CD14-positive monocyte (primary cell): ENCODE measurements around the gene CTDSPL. TPM values are rescaled to one million over a fixed set of nuclear protein-coding genes. Genes with fewer than 3 reads are reported as not detected.
"Not testable (repeated sequence)": the region's sequence is repeated elsewhere in the genome, so short reads cannot be mapped to it uniquely, and the experiment has no call there.

Source experiments
- DNase-seq, 3 donors: peaks; one replicate each; pipeline ENCODE4 v3.0.0-alpha.2; 2011 to 2022
- H2AFZ ChIP-seq: 2 replicates; pipeline ENCODE4 v1.6.0; 2012; ENCODE audit warnings: mild to moderate bottlenecking, low read depth, low read length, inconsistent platforms; ENCODE audit not compliant: insufficient read depth, poor library complexity, severe bottlenecking
- H3K27ac ChIP-seq, 2 donors: 1 replicate in 1 of 2; 2 replicates in 1 of 2; pipeline ENCODE4 v1.5.1; 2012 to 2013; ENCODE audit warnings: low read length in 2 of 2, control low read depth in 1 of 2, inconsistent platforms in 1 of 2, low read depth in 1 of 2, mild to moderate bottlenecking in 1 of 2
- H3K27me3 ChIP-seq, 2 donors: one replicate each; pipeline versions ENCODE4 v1.6.0 to v1.6.1; 2011 to 2013; ENCODE audit warnings: low read length in 2 of 2; ENCODE audit not compliant: control insufficient read depth in 2 of 2, insufficient read depth in 2 of 2
- H3K36me3 ChIP-seq, 2 donors: replicated peaks in 1 of 2; 1 replicate in 1 of 2; 2 replicates in 1 of 2; pipeline versions ENCODE4 v1.5.1 to v1.6.1; 2012 to 2013; ENCODE audit warnings: low read length in 2 of 2, control low read depth in 1 of 2, inconsistent platforms in 1 of 2, mild to moderate bottlenecking in 1 of 2; ENCODE audit not compliant: insufficient read depth in 2 of 2, control insufficient read depth in 1 of 2
- H3K4me1 ChIP-seq, 2 donors: 1 replicate in 1 of 2; 2 replicates in 1 of 2; pipeline versions ENCODE4 v1.5.1 to v1.6.1; 2012 to 2013; ENCODE audit warnings: low read length in 2 of 2, control low read depth in 1 of 2, inconsistent platforms in 1 of 2, mild to moderate bottlenecking in 1 of 2, moderate library complexity in 1 of 2; ENCODE audit not compliant: insufficient read depth in 2 of 2, control insufficient read depth in 1 of 2
- H3K4me2 ChIP-seq: replicated peaks from 2 replicates; pipeline ENCODE3; 2012; ENCODE audit warnings: low read length, moderate library complexity, mild to moderate bottlenecking; ENCODE audit not compliant: poor library complexity, severe bottlenecking; ENCODE audit errors: extremely low read depth
- H3K4me3 ChIP-seq, 3 experiments: fragments of 200-600 bp in 1 of 3; sonication (generic) in 1 of 3; replicated peaks in 1 of 3; 1 replicate in 2 of 3; 2 replicates in 1 of 3; pipeline ENCODE4 v1.5.1; 2011 to 2013; ENCODE audit warnings: low read length in 3 of 3, mild to moderate bottlenecking in 3 of 3, control low read depth in 2 of 3, low read depth in 2 of 3, inconsistent platforms in 1 of 3, moderate library complexity in 1 of 3
- H3K79me2 ChIP-seq: 2 replicates; pipeline ENCODE4 v1.6.0; 2012; ENCODE audit warnings: mild to moderate bottlenecking, control low read depth, inconsistent platforms, low read length, moderate library complexity; ENCODE audit not compliant: insufficient read depth
- H3K9ac ChIP-seq: 2 replicates; pipeline ENCODE4 v1.6.0; 2017; ENCODE audit warnings: low read length, mild to moderate bottlenecking; ENCODE audit not compliant: insufficient read depth, poor library complexity, severe bottlenecking
- H3K9me3 ChIP-seq, 2 donors: replicated peaks in 1 of 2; 1 replicate in 1 of 2; 2 replicates in 1 of 2; pipeline versions ENCODE4 v1.5.1 to v1.6.1; 2012 to 2013; ENCODE audit warnings: low read length in 2 of 2, control low read depth in 1 of 2; ENCODE audit not compliant: control insufficient read depth in 1 of 2, insufficient read depth in 1 of 2
- H4K20me1 ChIP-seq: 2 replicates; pipeline ENCODE4 v1.6.0; 2012; ENCODE audit warnings: mild to moderate bottlenecking, low read length, control low read depth, moderate library complexity; ENCODE audit not compliant: insufficient read depth
- H3K27ac Mint-ChIP-seq, 7 donors: one replicate each; pipeline ENCODE4 v1.8.0; 2020; ENCODE audit warnings: mild to moderate bottlenecking in 7 of 7, mixed read lengths in 7 of 7, moderate library complexity in 6 of 7, inconsistent platforms in 2 of 7
- H3K27me3 Mint-ChIP-seq, 3 donors: one replicate each; pipeline ENCODE4 v1.8.0; 2021 to 2022; ENCODE audit warnings: low read depth in 3 of 3, mild to moderate bottlenecking in 3 of 3, mixed read lengths in 3 of 3, moderate library complexity in 3 of 3, inconsistent platforms in 1 of 3
- H3K36me3 Mint-ChIP-seq, 2 donors: one replicate each; pipeline ENCODE4 v1.8.0; 2020; ENCODE audit warnings: mixed read lengths in 2 of 2, inconsistent platforms in 1 of 2, mild to moderate bottlenecking in 1 of 2
- H3K4me1 Mint-ChIP-seq: one replicate; pipeline ENCODE4 v1.8.0; 2020; ENCODE audit warnings: mild to moderate bottlenecking, mixed read lengths
- H3K4me3 Mint-ChIP-seq, 2 donors: one replicate each; pipeline ENCODE4 v1.8.0; 2020; ENCODE audit warnings: mild to moderate bottlenecking in 2 of 2, mixed read lengths in 2 of 2, moderate library complexity in 1 of 2
- H3K9me3 Mint-ChIP-seq, 7 donors: one replicate each; pipeline ENCODE4 v1.8.0; 2020 to 2022; ENCODE audit warnings: mixed read lengths in 7 of 7, mild to moderate bottlenecking in 6 of 7, moderate library complexity in 6 of 7, inconsistent platforms in 2 of 7
- WGBS: methylation state at CpG from one replicate; pipeline ENCODE4 v1.1.5; 2013; ENCODE audit warnings: missing lambda C conversion rate; ENCODE audit not compliant: insufficient coverage; 5-methylcytosine and 5-hydroxymethylcytosine counted together
- intact Hi-C, 2 donors: fragments of 100-400 bp; cut with micrococcal nuclease; formaldehyde crosslinking; loops; one replicate each; pipeline versions ENCODE4 v1.15.0 to v1.15.1; 2023
- polyA plus RNA-seq, 3 donors: library from polyadenylated mRNA; depleted of rRNA in 1 of 3; unstranded in 2 of 3; stranded (reverse) in 1 of 3; fragments of 300-500 nt in 2 of 3; fragments of >200 nt in 1 of 3; fragmentation: Illumina TruSeq in 2 of 3; gene quantifications; 1 replicate in 2 of 3; 2 replicates in 1 of 3; pipeline ENCODE4 v1.2.3, GENCODE V29; 2012 to 2021
- TF ChIP-seq, protein P1 (sequence below): fragments of 200-600 bp; IDR thresholded peaks from one replicate; pipeline ENCODE4 v1.8.0; 2022; ENCODE audit warnings: antibody characterized with exemption, mild to moderate bottlenecking

Gene CTDSPL
- polyA plus RNA-seq, 3 donors = 0.15 to 0.69 (median 0.33) TPM

DNA sequence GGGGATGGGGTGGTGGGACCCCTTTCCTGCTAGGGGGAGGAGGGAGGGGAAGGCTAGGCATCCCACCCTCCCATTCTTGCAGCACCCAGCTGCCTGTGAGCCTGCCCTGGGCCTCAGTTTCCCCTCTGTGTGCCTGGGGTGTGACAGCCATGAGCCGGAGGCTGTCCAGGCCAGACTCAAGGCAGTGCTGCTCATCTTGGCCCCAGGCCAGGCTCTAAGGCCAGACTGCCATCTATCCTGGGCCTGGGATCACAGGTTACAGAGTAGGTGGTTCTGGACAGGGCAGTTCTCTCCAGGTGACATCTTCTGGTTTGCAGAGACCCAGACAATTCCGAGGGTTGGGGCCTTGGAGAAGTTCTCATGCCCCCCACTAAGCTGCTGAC lies 125.6 kb downstream of the CTDSPL start:
- no peak overlapping the region for H2AFZ ChIP-seq
- H4K20me1 ChIP-seq = no peaks in the 10 kb centered on the region
- no peak overlapping the region for H3K4me2 ChIP-seq
- H3K4me3 ChIP-seq = no peak overlapping the region
- H3K27ac ChIP-seq = peak overlapping the region in 1 of 2 donors; percentile 61
- no peak overlapping the region for H3K9ac ChIP-seq
- WGBS = 97% methylated on average over 2 of the region's 2 CpGs
- H3K36me3 Mint-ChIP-seq = no peaks in the 10 kb centered on the region
- H3K4me3 Mint-ChIP-seq = no peak overlapping the region
- TF ChIP-seq, protein P1, sequence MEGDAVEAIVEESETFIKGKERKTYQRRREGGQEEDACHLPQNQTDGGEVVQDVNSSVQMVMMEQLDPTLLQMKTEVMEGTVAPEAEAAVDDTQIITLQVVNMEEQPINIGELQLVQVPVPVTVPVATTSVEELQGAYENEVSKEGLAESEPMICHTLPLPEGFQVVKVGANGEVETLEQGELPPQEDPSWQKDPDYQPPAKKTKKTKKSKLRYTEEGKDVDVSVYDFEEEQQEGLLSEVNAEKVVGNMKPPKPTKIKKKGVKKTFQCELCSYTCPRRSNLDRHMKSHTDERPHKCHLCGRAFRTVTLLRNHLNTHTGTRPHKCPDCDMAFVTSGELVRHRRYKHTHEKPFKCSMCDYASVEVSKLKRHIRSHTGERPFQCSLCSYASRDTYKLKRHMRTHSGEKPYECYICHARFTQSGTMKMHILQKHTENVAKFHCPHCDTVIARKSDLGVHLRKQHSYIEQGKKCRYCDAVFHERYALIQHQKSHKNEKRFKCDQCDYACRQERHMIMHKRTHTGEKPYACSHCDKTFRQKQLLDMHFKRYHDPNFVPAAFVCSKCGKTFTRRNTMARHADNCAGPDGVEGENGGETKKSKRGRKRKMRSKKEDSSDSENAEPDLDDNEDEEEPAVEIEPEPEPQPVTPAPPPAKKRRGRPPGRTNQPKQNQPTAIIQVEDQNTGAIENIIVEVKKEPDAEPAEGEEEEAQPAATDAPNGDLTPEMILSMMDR = no peak
- H3K9me3 Mint-ChIP-seq = no peaks in the 10 kb centered on the region
- H3K79me2 ChIP-seq = no peaks in the 10 kb centered on the region
- no peaks in the 10 kb centered on the region for H3K36me3 ChIP-seq
- H3K4me1 Mint-ChIP-seq = peaks cover 68% of the 10 kb centered on the region
- intact Hi-C loops = no loop called here
- H3K9me3 ChIP-seq = no peaks in the 10 kb centered on the region
- peaks cover 2 to 5% (median 2%) of the 10 kb centered on the region in 3 donors for H3K27me3 Mint-ChIP-seq
- peaks cover 50 to 59% of the 10 kb centered on the region in 2 donors for H3K4me1 ChIP-seq
- no peak for DNase-seq
- peak overlapping the region in 4 of 7 donors; percentile 25 to 81 (median 72) for H3K27ac Mint-ChIP-seq
- H3K27me3 ChIP-seq = no peaks in the 10 kb centered on the region

DNA sequence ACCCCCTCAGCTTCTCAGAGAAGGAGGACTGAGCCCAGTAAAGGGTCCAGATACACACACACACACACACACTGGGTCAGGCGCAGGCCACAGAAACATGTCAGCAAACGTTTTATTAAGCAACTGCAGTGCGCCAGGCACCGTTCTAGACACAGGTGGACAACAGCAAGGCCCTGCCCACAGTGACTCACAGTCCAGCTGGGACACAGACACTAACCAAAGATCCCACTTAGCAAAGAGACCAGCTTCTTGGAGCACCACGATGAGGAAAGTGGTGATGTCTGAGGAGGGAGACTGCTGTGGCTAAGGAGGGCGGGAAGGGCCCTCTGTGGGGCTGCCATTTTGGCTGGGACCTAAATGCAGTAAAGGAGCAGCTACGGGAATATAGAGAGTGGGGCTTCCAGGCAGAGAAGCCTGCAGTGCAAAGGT lies 126.1 kb downstream of the CTDSPL start:
- no peaks in the 10 kb centered on the region for H3K36me3 ChIP-seq
- peak overlapping the region in 1 of 2 donors; percentile 4 for H3K4me3 Mint-ChIP-seq
- TF ChIP-seq, protein P1 = no peak
- no peaks in the 10 kb centered on the region for H3K9me3 ChIP-seq
- peak overlapping the region; percentile 59 for H2AFZ ChIP-seq
- no peaks in the 10 kb centered on the region for H3K79me2 ChIP-seq
- H3K4me3 ChIP-seq = no peak overlapping the region
- H3K27ac ChIP-seq = peak overlapping the region in 1 of 2 donors; percentile 61
- no peaks in the 10 kb centered on the region for H3K36me3 Mint-ChIP-seq
- H3K4me1 ChIP-seq = peaks cover 49 to 56% of the 10 kb centered on the region in 2 donors
- no peak overlapping the region for H3K4me2 ChIP-seq
- H3K27me3 Mint-ChIP-seq = peaks cover 2 to 5% (median 2%) of the 10 kb centered on the region in 3 donors
- H3K9me3 Mint-ChIP-seq = no peaks in the 10 kb centered on the region
- WGBS = 45% methylated on average over 6 of the region's 7 CpGs
- intact Hi-C loops = no loop called here
- H3K4me1 Mint-ChIP-seq = peaks cover 64% of the 10 kb centered on the region
- DNase-seq = peak; percentile 44 to 74 (median 54)
- H3K27me3 ChIP-seq = no peaks in the 10 kb centered on the region
- H3K9ac ChIP-seq = no peak overlapping the region
- no peaks in the 10 kb centered on the region for H4K20me1 ChIP-seq
- peak overlapping the region; percentile 70 to 91 (median 81) for H3K27ac Mint-ChIP-seq

DNA sequence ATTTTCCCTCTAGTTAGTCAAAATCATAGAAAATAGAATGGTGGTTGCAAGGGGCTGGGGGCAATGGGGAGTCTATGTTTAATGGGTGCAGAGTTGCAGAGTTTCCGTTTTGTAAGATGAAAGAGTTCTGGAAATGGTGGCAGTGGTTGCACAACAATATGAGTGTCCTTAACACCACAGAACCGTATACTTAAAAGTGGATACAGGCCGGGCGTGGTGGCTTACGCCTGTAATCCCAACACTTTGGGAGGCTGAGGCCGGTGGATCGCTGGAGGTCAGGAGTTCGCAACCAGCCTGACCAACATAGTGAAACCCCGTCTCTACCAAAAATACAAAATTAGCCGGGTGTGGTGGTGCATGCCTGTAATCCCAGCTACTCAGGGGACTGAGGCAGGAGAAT lies 126.7 kb downstream of the CTDSPL start:
- H3K27ac ChIP-seq = peak overlapping the region in 1 of 2 donors; percentile 61
- H3K4me1 Mint-ChIP-seq = peaks cover 63% of the 10 kb centered on the region
- peak overlapping the region; percentile 70 to 91 (median 81) for H3K27ac Mint-ChIP-seq
- H3K9ac ChIP-seq, H3K4me3 ChIP-seq, H4K20me1 ChIP-seq, intact Hi-C loops, H3K9me3 ChIP-seq, H3K9me3 Mint-ChIP-seq, H3K4me2 ChIP-seq, H3K79me2 ChIP-seq, H3K36me3 ChIP-seq, H3K27me3 Mint-ChIP-seq, H2AFZ ChIP-seq, H3K27me3 ChIP-seq, H3K36me3 Mint-ChIP-seq: not testable (repeated sequence)
- peak overlapping the region in 1 of 2 donors; percentile 15 for H3K4me3 Mint-ChIP-seq
- WGBS = 0% methylated on average over 5 of the region's 10 CpGs
- peak; percentile 43 to 71 (median 58) for DNase-seq
- peaks cover 48 to 60% of the 10 kb centered on the region in 2 donors for H3K4me1 ChIP-seq
